CD14-positive monocyte (primary cell): ENCODE results near the gene LPA. TPM values are rescaled to one million over a fixed set of nuclear protein-coding genes. Genes with fewer than 3 reads are reported as not detected.
"Not testable (repeated sequence)": the region's sequence is repeated elsewhere in the genome, so short reads cannot be mapped to it uniquely, and the experiment has no call there.

Source experiments
- DNase-seq, 3 donors: peaks; one replicate each; pipeline ENCODE4 v3.0.0-alpha.2; 2011 to 2022
- H2AFZ ChIP-seq: 2 replicates; pipeline ENCODE4 v1.6.0; 2012; ENCODE audit warnings: mild to moderate bottlenecking, low read depth, low read length, inconsistent platforms; ENCODE audit not compliant: insufficient read depth, poor library complexity, severe bottlenecking
- H3K27ac ChIP-seq, 2 donors: 1 replicate in 1 of 2; 2 replicates in 1 of 2; pipeline ENCODE4 v1.5.1; 2012 to 2013; ENCODE audit warnings: low read length in 2 of 2, control low read depth in 1 of 2, inconsistent platforms in 1 of 2, low read depth in 1 of 2, mild to moderate bottlenecking in 1 of 2
- H3K27me3 ChIP-seq, 2 donors: one replicate each; pipeline versions ENCODE4 v1.6.0 to v1.6.1; 2011 to 2013; ENCODE audit warnings: low read length in 2 of 2; ENCODE audit not compliant: control insufficient read depth in 2 of 2, insufficient read depth in 2 of 2
- H3K36me3 ChIP-seq, 2 donors: replicated peaks in 1 of 2; 1 replicate in 1 of 2; 2 replicates in 1 of 2; pipeline versions ENCODE4 v1.5.1 to v1.6.1; 2012 to 2013; ENCODE audit warnings: low read length in 2 of 2, control low read depth in 1 of 2, inconsistent platforms in 1 of 2, mild to moderate bottlenecking in 1 of 2; ENCODE audit not compliant: insufficient read depth in 2 of 2, control insufficient read depth in 1 of 2
- H3K4me1 ChIP-seq, 2 donors: 1 replicate in 1 of 2; 2 replicates in 1 of 2; pipeline versions ENCODE4 v1.5.1 to v1.6.1; 2012 to 2013; ENCODE audit warnings: low read length in 2 of 2, control low read depth in 1 of 2, inconsistent platforms in 1 of 2, mild to moderate bottlenecking in 1 of 2, moderate library complexity in 1 of 2; ENCODE audit not compliant: insufficient read depth in 2 of 2, control insufficient read depth in 1 of 2
- H3K4me2 ChIP-seq: replicated peaks from 2 replicates; pipeline ENCODE3; 2012; ENCODE audit warnings: low read length, moderate library complexity, mild to moderate bottlenecking; ENCODE audit not compliant: poor library complexity, severe bottlenecking; ENCODE audit errors: extremely low read depth
- H3K4me3 ChIP-seq, 3 experiments: fragments of 200-600 bp in 1 of 3; sonication (generic) in 1 of 3; replicated peaks in 1 of 3; 1 replicate in 2 of 3; 2 replicates in 1 of 3; pipeline ENCODE4 v1.5.1; 2011 to 2013; ENCODE audit warnings: low read length in 3 of 3, mild to moderate bottlenecking in 3 of 3, control low read depth in 2 of 3, low read depth in 2 of 3, inconsistent platforms in 1 of 3, moderate library complexity in 1 of 3
- H3K79me2 ChIP-seq: 2 replicates; pipeline ENCODE4 v1.6.0; 2012; ENCODE audit warnings: mild to moderate bottlenecking, control low read depth, inconsistent platforms, low read length, moderate library complexity; ENCODE audit not compliant: insufficient read depth
- H3K9ac ChIP-seq: 2 replicates; pipeline ENCODE4 v1.6.0; 2017; ENCODE audit warnings: low read length, mild to moderate bottlenecking; ENCODE audit not compliant: insufficient read depth, poor library complexity, severe bottlenecking
- H3K9me3 ChIP-seq, 2 donors: replicated peaks in 1 of 2; 1 replicate in 1 of 2; 2 replicates in 1 of 2; pipeline versions ENCODE4 v1.5.1 to v1.6.1; 2012 to 2013; ENCODE audit warnings: low read length in 2 of 2, control low read depth in 1 of 2; ENCODE audit not compliant: control insufficient read depth in 1 of 2, insufficient read depth in 1 of 2
- H4K20me1 ChIP-seq: 2 replicates; pipeline ENCODE4 v1.6.0; 2012; ENCODE audit warnings: mild to moderate bottlenecking, low read length, control low read depth, moderate library complexity; ENCODE audit not compliant: insufficient read depth
- H3K27ac Mint-ChIP-seq, 7 donors: one replicate each; pipeline ENCODE4 v1.8.0; 2020; ENCODE audit warnings: mild to moderate bottlenecking in 7 of 7, mixed read lengths in 7 of 7, moderate library complexity in 6 of 7, inconsistent platforms in 2 of 7
- H3K27me3 Mint-ChIP-seq, 3 donors: one replicate each; pipeline ENCODE4 v1.8.0; 2021 to 2022; ENCODE audit warnings: low read depth in 3 of 3, mild to moderate bottlenecking in 3 of 3, mixed read lengths in 3 of 3, moderate library complexity in 3 of 3, inconsistent platforms in 1 of 3
- H3K36me3 Mint-ChIP-seq, 2 donors: one replicate each; pipeline ENCODE4 v1.8.0; 2020; ENCODE audit warnings: mixed read lengths in 2 of 2, inconsistent platforms in 1 of 2, mild to moderate bottlenecking in 1 of 2
- H3K4me1 Mint-ChIP-seq: one replicate; pipeline ENCODE4 v1.8.0; 2020; ENCODE audit warnings: mild to moderate bottlenecking, mixed read lengths
- H3K4me3 Mint-ChIP-seq, 2 donors: one replicate each; pipeline ENCODE4 v1.8.0; 2020; ENCODE audit warnings: mild to moderate bottlenecking in 2 of 2, mixed read lengths in 2 of 2, moderate library complexity in 1 of 2
- H3K9me3 Mint-ChIP-seq, 7 donors: one replicate each; pipeline ENCODE4 v1.8.0; 2020 to 2022; ENCODE audit warnings: mixed read lengths in 7 of 7, mild to moderate bottlenecking in 6 of 7, moderate library complexity in 6 of 7, inconsistent platforms in 2 of 7
- WGBS: methylation state at CpG from one replicate; pipeline ENCODE4 v1.1.5; 2013; ENCODE audit warnings: missing lambda C conversion rate; ENCODE audit not compliant: insufficient coverage; 5-methylcytosine and 5-hydroxymethylcytosine counted together
- intact Hi-C, 2 donors: fragments of 100-400 bp; cut with micrococcal nuclease; formaldehyde crosslinking; loops; one replicate each; pipeline versions ENCODE4 v1.15.0 to v1.15.1; 2023
- polyA plus RNA-seq, 3 donors: library from polyadenylated mRNA; depleted of rRNA in 1 of 3; unstranded in 2 of 3; stranded (reverse) in 1 of 3; fragments of 300-500 nt in 2 of 3; fragments of >200 nt in 1 of 3; fragmentation: Illumina TruSeq in 2 of 3; gene quantifications; 1 replicate in 2 of 3; 2 replicates in 1 of 3; pipeline ENCODE4 v1.2.3, GENCODE V29; 2012 to 2021
- TF ChIP-seq, protein P1 (sequence below): fragments of 200-600 bp; IDR thresholded peaks from one replicate; pipeline ENCODE4 v1.8.0; 2022; ENCODE audit warnings: antibody characterized with exemption, mild to moderate bottlenecking

LPA gene
- polyA plus RNA-seq, 3 donors = not detected

GRCh38 chr6:160581406-160581805 lies 82.7 kb downstream of the LPA start:
- H3K9me3 ChIP-seq = peaks cover 2 to 8% of the 10 kb centered on the region in 2 donors
- no peaks in the 10 kb centered on the region for H3K36me3 ChIP-seq
- no peaks in the 10 kb centered on the region for H3K27me3 ChIP-seq
- intact Hi-C loops = no loop called here
- no peak overlapping the region for H3K4me2 ChIP-seq
- H3K9me3 Mint-ChIP-seq = peaks cover 4 to 12% (median 6%) of the 10 kb centered on the region in 7 donors
- H2AFZ ChIP-seq = no peak overlapping the region
- H3K27me3 Mint-ChIP-seq = peaks cover 0 to 2% (median 0%) of the 10 kb centered on the region in 3 donors
- no CpG with 5 or more reads among the region's 1 CpG for WGBS
- H3K79me2 ChIP-seq = no peaks in the 10 kb centered on the region
- H3K4me1 Mint-ChIP-seq = no peaks in the 10 kb centered on the region
- DNase-seq = no peak
- H4K20me1 ChIP-seq = no peaks in the 10 kb centered on the region
- H3K27ac ChIP-seq = no peak overlapping the region
- H3K4me3 Mint-ChIP-seq = no peak overlapping the region
- H3K36me3 Mint-ChIP-seq = no peaks in the 10 kb centered on the region
- TF ChIP-seq, protein P1, sequence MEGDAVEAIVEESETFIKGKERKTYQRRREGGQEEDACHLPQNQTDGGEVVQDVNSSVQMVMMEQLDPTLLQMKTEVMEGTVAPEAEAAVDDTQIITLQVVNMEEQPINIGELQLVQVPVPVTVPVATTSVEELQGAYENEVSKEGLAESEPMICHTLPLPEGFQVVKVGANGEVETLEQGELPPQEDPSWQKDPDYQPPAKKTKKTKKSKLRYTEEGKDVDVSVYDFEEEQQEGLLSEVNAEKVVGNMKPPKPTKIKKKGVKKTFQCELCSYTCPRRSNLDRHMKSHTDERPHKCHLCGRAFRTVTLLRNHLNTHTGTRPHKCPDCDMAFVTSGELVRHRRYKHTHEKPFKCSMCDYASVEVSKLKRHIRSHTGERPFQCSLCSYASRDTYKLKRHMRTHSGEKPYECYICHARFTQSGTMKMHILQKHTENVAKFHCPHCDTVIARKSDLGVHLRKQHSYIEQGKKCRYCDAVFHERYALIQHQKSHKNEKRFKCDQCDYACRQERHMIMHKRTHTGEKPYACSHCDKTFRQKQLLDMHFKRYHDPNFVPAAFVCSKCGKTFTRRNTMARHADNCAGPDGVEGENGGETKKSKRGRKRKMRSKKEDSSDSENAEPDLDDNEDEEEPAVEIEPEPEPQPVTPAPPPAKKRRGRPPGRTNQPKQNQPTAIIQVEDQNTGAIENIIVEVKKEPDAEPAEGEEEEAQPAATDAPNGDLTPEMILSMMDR = no peak
- no peak overlapping the region for H3K4me3 ChIP-seq
- no peaks in the 10 kb centered on the region for H3K4me1 ChIP-seq
- H3K27ac Mint-ChIP-seq = no peak overlapping the region
- no peak overlapping the region for H3K9ac ChIP-seq

- H3K36me3 Mint-ChIP-seq, H3K4me1 ChIP-seq, H3K9ac ChIP-seq, H3K36me3 ChIP-seq, H3K27ac Mint-ChIP-seq, H3K27me3 Mint-ChIP-seq, H3K4me3 Mint-ChIP-seq, H3K27ac ChIP-seq, H3K79me2 ChIP-seq, H3K9me3 ChIP-seq, H3K27me3 ChIP-seq, H4K20me1 ChIP-seq, H2AFZ ChIP-seq, H3K4me2 ChIP-seq, H3K4me3 ChIP-seq, DNase-seq, intact Hi-C loops, H3K4me1 Mint-ChIP-seq: not testable (repeated sequence)
- WGBS = 40% methylated on average over 1 of the region's 5 CpGs
- peaks cover 3 to 11% (median 7%) of the 10 kb centered on the region in 7 donors for H3K9me3 Mint-ChIP-seq
These were observed 85.6 kb downstream of the LPA start for GRCh38 chr6:160578515-160578914.
